Stomach (tissue), 4 donors: Measurements from ENCODE around the gene DZIP1.

Experiments
- CTCF ChIP-seq, 7 experiments: fragments of 450-650 bp in 4 of 7; fragments of 200-600 bp in 3 of 7; sonication (generic) in 3 of 7; IDR thresholded peaks; one replicate each; pipeline ENCODE4 v1.5.1; 2016 to 2019; ENCODE audit warnings: antibody characterized with exemption in 7 of 7, control low read depth in 2 of 7, mild to moderate bottlenecking in 1 of 7
- EP300 ChIP-seq: sonication (generic); formaldehyde crosslinking; IDR thresholded peaks from one replicate; pipeline ENCODE4 v1.6.1; 2017; ENCODE audit warnings: antibody characterized with exemption
- POLR2A ChIP-seq, 4 donors: fragments of 450-650 bp; IDR thresholded peaks; one replicate each; pipeline ENCODE4 v1.6.1; 2016; ENCODE audit warnings: antibody characterized with exemption in 4 of 4, control low read depth in 2 of 4, mild to moderate bottlenecking in 1 of 4, moderate library complexity in 1 of 4
- POLR2AphosphoS5 ChIP-seq, 3 donors: sonication (generic); formaldehyde crosslinking; IDR thresholded peaks; one replicate each; pipeline ENCODE4 v1.6.1; 2016; ENCODE audit warnings: antibody characterized with exemption in 3 of 3

- no peak for TF ChIP-seq CTCF (IDR thresholded peaks at IDR 0.05)
- no peak for TF ChIP-seq POLR2AphosphoS5 (IDR thresholded peaks at IDR 0.05)
- no peak for TF ChIP-seq EP300
- TF ChIP-seq POLR2A (IDR thresholded peaks at IDR 0.05): no peak
Measured at GRCh38 chr13:95643936-95644598, 439 bp downstream of the DZIP1 start.
